ENCODE data around the gene STAMBPL1. TPM values are rescaled to one million over a fixed set of nuclear protein-coding genes. Genes with fewer than 3 reads are reported as not detected.

The STAMBPL1 gene
- total and polyA plus RNA-seq, 2 donors (not counting 3 experiments of a cell fraction or from before 2014, with no cell fraction given), result 0.70 to 1.8 TPM

DNA sequence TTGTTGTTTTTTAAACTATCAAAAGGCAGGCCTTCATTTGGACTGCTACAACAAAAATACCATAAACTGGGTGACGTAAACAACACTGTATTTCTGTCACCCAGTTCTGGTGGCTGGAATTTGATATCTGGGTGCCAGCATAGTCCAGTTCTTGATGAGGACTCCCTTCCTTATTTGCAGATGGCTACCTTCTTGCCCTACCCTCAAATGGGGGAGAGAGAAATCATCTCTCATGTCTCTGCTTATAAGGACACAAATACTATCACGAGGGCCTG is 47.3 kb downstream of the STAMBPL1 start:
- intact Hi-C loops (cut with micrococcal nuclease), result no loop called here
- no peaks in the 10 kb centered on the region for H3K9me1 ChIP-seq (replicated peaks; ENCODE audit: control insufficient read depth, extremely low read depth, insufficient read depth, low read length)
- H3K9ac ChIP-seq (replicated peaks; ENCODE audit: extremely low read depth, insufficient read depth, low read length), result no peak overlapping the region
- H3K79me2 ChIP-seq (ENCODE audit: control insufficient read depth, insufficient read depth, low read length), result no peaks in the 10 kb centered on the region
- no peak overlapping the region for H3K4me2 ChIP-seq (ENCODE audit: insufficient read depth, low read length)
- no peaks in the 10 kb centered on the region for H4K20me1 ChIP-seq (replicated peaks; ENCODE audit: control insufficient read depth, extremely low read depth, insufficient read depth, low read length)
- no peaks in the 10 kb centered on the region for H3K27me3 ChIP-seq (ENCODE audit: control insufficient read depth in 2 of 2, insufficient read depth in 2 of 2, low read length in 2 of 2)
- ChIA-PET CTCF (interaction anchor here (1.1 to 11.9 kb wide), 3 partner anchors 88 to 344 kb away, joined by 3 to 584 read pairs (median 3); partner anchors contain the start of gene RNLS), POLR2A (no interaction called here)
- no peak overlapping the region for H3K27ac ChIP-seq (ENCODE audit: insufficient read depth, low read depth, low read length)
- FAIRE-seq (no peak), DNase-seq (ENCODE audit: low read depth, low spot score) (no peak)
- BruUV-seq (replicated peaks), result no TSS peak
- dilution Hi-C loops (cut with MboI; ENCODE audit: extremely low pct_ligation_motif_present, low sequenced_read_pairs), result no loop called here
- no peaks in the 10 kb centered on the region for H3K36me3 ChIP-seq (ENCODE audit: control insufficient read depth in 2 of 2, extremely low read depth in 1 of 2, insufficient read depth in 2 of 2, low read length in 2 of 2)
- no peaks in the 10 kb centered on the region for H3K9me3 ChIP-seq (replicated peaks; ENCODE audit: control insufficient read depth, insufficient read depth, low read length)
- no peaks in the 10 kb centered on the region for H3K4me1 ChIP-seq (ENCODE audit: control insufficient read depth, extremely low read depth, insufficient read depth, low read length)
- no peak overlapping the region for H2AFZ ChIP-seq (ENCODE audit: low read depth, low read length)
- no peak overlapping the region for H3K4me3 ChIP-seq (replicated peaks in 1 of 3; ENCODE audit: insufficient read depth in 1 of 3, low read depth in 1 of 3, low read length in 3 of 3)
- no peak for TF ChIP-seq POLR2A (IDR thresholded peaks at IDR 0.05; ENCODE audit: low read depth, low read length)
- TF ChIP-seq GATA2 (IDR thresholded peaks at IDR 0.05; ENCODE audit: insufficient read depth, insufficient read length, low read depth, low read length), result no peak
- TF ChIP-seq POLR2AphosphoS5 (IDR thresholded peaks at IDR 0.05; ENCODE audit: insufficient read depth, low read depth, low read length), result no peak

DNA sequence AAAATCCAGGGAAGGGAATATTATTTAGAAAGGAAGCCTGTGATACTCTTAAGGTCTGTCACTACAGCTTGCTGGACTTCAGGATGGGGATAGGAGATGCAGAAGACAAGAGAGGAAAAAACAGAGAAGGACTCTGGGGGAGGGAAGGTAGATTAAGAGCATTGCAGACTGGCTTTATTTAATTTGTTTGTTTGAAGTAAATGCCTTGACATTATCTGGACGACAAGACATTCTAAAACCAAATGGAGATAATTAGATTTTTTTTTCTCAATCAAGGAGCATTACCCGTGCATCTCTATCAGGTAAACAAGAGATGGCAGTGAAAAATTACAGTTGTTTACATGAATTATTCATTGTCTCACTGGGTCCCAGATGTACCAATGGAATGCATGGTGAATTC is 48.2 kb downstream of the STAMBPL1 start:
- FAIRE-seq, result no peak
- Histone ChIP-seq H4K20me1 (replicated peaks; ENCODE audit: control insufficient read depth, extremely low read depth, insufficient read depth, low read length) (no peaks in the 10 kb centered on the region), H3K27me3 (ENCODE audit: control insufficient read depth in 2 of 2, insufficient read depth in 2 of 2, low read length in 2 of 2) (no peaks in the 10 kb centered on the region), H3K4me1 (ENCODE audit: control insufficient read depth, extremely low read depth, insufficient read depth, low read length) (no peaks in the 10 kb centered on the region), H3K27ac (ENCODE audit: insufficient read depth, low read depth, low read length) (no peak overlapping the region), H3K9ac (replicated peaks; ENCODE audit: extremely low read depth, insufficient read depth, low read length) (no peak overlapping the region), H3K9me1 (replicated peaks; ENCODE audit: control insufficient read depth, extremely low read depth, insufficient read depth, low read length) (no peaks in the 10 kb centered on the region), H3K9me3 (replicated peaks; ENCODE audit: control insufficient read depth, insufficient read depth, low read length) (no peaks in the 10 kb centered on the region), H3K79me2 (ENCODE audit: control insufficient read depth, insufficient read depth, low read length) (no peaks in the 10 kb centered on the region), H3K4me3 (replicated peaks in 1 of 3; ENCODE audit: insufficient read depth in 1 of 3, low read depth in 1 of 3, low read length in 3 of 3) (no peak overlapping the region), H2AFZ (ENCODE audit: low read depth, low read length) (no peak overlapping the region), H3K4me2 (ENCODE audit: insufficient read depth, low read length) (no peak overlapping the region), H3K36me3 (ENCODE audit: control insufficient read depth in 2 of 2, extremely low read depth in 1 of 2, insufficient read depth in 2 of 2, low read length in 2 of 2) (no peaks in the 10 kb centered on the region)
- intact Hi-C loops (cut with micrococcal nuclease), result no loop called here
- dilution Hi-C loops (cut with MboI; ENCODE audit: extremely low pct_ligation_motif_present, low sequenced_read_pairs), result no loop called here
- POLR2A ChIA-PET, result no interaction called here
- no peak for TF ChIP-seq GATA2 (IDR thresholded peaks at IDR 0.05; ENCODE audit: insufficient read depth, insufficient read length, low read depth, low read length)
- no peak for TF ChIP-seq FOS (IDR thresholded peaks at IDR 0.05; ENCODE audit: borderline replicate concordance, insufficient read depth, low read length)
- no peak for TF ChIP-seq POLR2A (IDR thresholded peaks at IDR 0.05; ENCODE audit: low read depth, low read length)
- no peak for TF ChIP-seq POLR2AphosphoS5 (IDR thresholded peaks at IDR 0.05; ENCODE audit: insufficient read depth, low read depth, low read length)
- CTCF ChIA-PET, result interaction anchor here (1.0 to 11.9 kb wide), 3 partner anchors 89 to 363 kb away, joined by 3 to 584 read pairs (median 3); no protein-coding TSS in a partner anchor
- DNase-seq (ENCODE audit: low read depth, low spot score), result no peak
- BruUV-seq (replicated peaks), result no TSS peak

Data from endothelial cell of umbilical vein (primary cell).